ELR (cell line): ENCODE results near the gene STRIT1.
"Not testable (repeated sequence)": the region's sequence is repeated elsewhere in the genome, so short reads cannot be mapped to it uniquely, and the experiment has no call there.

ENCODE experiments used
- DNase-seq: peaks from one replicate; pipeline ENCODE4 v3.0.0-alpha.2; 2015; ENCODE audit warnings: low read depth

The STRIT1 gene

GRCh38 chr3:155313300-155313699, 19.8 kb upstream of the STRIT1 start:
- DNase-seq, result no peak

GRCh38 chr3:155312781-155313180, 19.3 kb upstream of the STRIT1 start:
- DNase-seq, result no peak

- DNase-seq, result no peak
These were observed 16.1 kb upstream of the STRIT1 start for GRCh38 chr3:155309581-155309980.

GRCh38 chr3:155308831-155309230, 15.3 kb upstream of the STRIT1 start:
- peak; percentile 62 for DNase-seq

GRCh38 chr3:155307183-155307582, 13.7 kb upstream of the STRIT1 start:
- DNase-seq, result no peak

- no peak for DNase-seq
These were observed 10.9 kb upstream of the STRIT1 start for GRCh38 chr3:155304394-155304793.

GRCh38 chr3:155303540-155304097, 10.1 kb upstream of the STRIT1 start:
- no peak for DNase-seq

GRCh38 chr3:155302891-155303290, 9.4 kb upstream of the STRIT1 start:
- no peak for DNase-seq

- DNase-seq, result peak; percentile 64
These were observed 9.0 kb upstream of the STRIT1 start for GRCh38 chr3:155302481-155302880.

GRCh38 chr3:155297100-155297499, 3.6 kb upstream of the STRIT1 start:
- no peak for DNase-seq

GRCh38 chr3:155296413-155296812, 2.9 kb upstream of the STRIT1 start:
- DNase-seq, result no peak

- DNase-seq, result no peak
These were observed 790 bp downstream of the STRIT1 start for GRCh38 chr3:155292693-155293092.

GRCh38 chr3:155292133-155292532, 1.4 kb downstream of the STRIT1 start:
- no peak for DNase-seq

GRCh38 chr3:155286736-155287135, 6.7 kb downstream of the STRIT1 start:
- peak; percentile 19 for DNase-seq

GRCh38 chr3:155285936-155286335, 7.5 kb downstream of the STRIT1 start:
- no peak for DNase-seq

- DNase-seq, result no peak
These were observed 10.1 kb downstream of the STRIT1 start for GRCh38 chr3:155283092-155284056.

GRCh38 chr3:155282385-155283091, 10.9 kb downstream of the STRIT1 start:
- peak; percentile 9 for DNase-seq

- no peak for DNase-seq
These were observed 11.6 kb downstream of the STRIT1 start for GRCh38 chr3:155281912-155282311.

- DNase-seq, result not testable (repeated sequence)
These were observed 17.4 kb downstream of the STRIT1 start for GRCh38 chr3:155276089-155276488.

GRCh38 chr3:155275159-155275754, 18.2 kb downstream of the STRIT1 start:
- DNase-seq, result not testable (repeated sequence)

GRCh38 chr3:155274435-155274834, 19.0 kb downstream of the STRIT1 start:
- DNase-seq, result not testable (repeated sequence)

GRCh38 chr3:155271343-155271613, 22.2 kb downstream of the STRIT1 start:
- no peak for DNase-seq
